GM18520 (cell line): Measurements from ENCODE around the gene NELL1.

ENCODE experiments used
- ATAC-seq: cut with Tn5 transposase; IDR thresholded peaks from one replicate; pipeline ENCODE4 v1.9.1; 2021; ENCODE audit not compliant: unreplicated experiment

The NELL1 gene

GRCh38 chr11:21301981-21302380 is 632.6 kb downstream of the NELL1 start:
- no peak for ATAC-seq

- ATAC-seq: no peak
Measured at GRCh38 chr11:21306739-21307358, 637.5 kb downstream of the NELL1 start.

- no peak for ATAC-seq
Measured at GRCh38 chr11:21307874-21308273, 638.5 kb downstream of the NELL1 start.

DNA sequence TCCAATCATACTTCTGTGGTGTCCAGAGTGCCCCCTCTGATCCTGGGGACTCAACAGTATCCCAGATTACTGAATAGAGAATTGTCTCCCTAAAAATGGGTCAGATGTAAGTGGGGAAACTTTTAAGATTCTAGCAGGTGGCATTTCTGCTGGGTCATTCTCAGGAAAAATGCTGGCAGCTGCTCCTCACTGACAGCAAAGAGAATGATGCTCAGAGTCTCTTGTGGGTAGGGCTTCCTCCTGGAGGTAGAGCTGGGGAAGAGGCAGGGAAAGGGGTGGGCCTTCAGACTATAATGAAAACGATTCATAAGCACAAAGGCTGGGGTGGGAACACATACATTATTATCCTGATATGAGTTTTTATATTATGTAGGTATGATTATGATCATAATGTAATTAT is 647.2 kb downstream of the NELL1 start:
- ATAC-seq: no peak

DNA sequence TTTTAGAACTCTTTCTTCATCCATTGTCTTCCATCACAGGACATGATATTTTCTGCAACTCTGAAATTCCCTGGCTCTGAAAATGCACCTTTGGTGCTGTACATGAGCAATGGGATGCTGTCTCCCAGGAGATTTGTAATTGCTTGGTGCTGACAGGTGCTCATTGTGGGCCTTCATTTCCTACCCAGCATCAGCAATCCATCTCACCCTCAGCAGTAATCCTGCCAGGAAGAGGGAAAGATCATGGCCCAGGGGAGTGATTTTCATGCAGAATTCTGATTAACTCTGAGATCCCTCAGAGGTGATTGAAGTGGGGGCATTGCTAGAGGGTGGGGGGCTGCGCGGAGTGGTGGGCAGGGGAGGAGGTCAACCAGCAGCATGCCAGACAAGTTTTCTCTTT is 651.7 kb downstream of the NELL1 start:
- ATAC-seq: no peak

- ATAC-seq: no peak
Measured at GRCh38 chr11:21321530-21321929, 652.1 kb downstream of the NELL1 start.

DNA sequence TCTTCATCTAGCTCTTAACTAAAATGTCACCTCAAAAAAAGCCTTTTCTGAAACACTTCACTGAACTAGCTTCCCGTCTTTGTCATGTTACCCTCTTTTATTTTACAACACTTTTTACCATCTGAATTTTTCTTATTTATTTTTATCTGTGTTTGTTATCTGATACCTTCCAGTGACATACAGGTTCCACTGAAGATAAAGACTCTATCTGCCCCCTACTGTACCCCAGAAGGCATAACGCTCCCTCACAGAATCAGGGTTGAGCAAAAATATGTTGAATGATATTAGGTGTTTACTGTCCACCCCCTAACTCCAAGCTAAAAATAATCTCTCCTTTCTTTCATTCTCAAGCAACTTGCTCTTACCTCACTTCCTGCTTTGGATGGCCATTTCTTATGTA is 654.2 kb downstream of the NELL1 start:
- no peak for ATAC-seq

- ATAC-seq: no peak
Measured at GRCh38 chr11:21343204-21343603, 673.8 kb downstream of the NELL1 start.

DNA sequence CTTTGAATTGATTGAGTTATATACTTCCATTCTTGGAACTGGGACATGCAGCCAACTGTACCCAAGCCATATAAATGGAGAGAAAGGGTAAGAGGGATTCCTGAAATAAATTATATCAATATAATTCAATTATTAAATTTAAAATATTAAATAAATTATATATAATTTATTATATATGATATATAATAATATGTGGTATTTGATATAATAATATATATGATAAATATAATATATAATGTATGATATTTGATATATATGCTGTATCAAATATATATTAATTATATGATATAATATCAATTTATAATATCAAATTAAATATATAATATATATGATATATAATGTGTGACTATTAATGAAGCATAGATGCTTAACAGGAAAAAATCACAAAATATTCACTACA is 677.0 kb downstream of the NELL1 start:
- ATAC-seq: no peak

- ATAC-seq: no peak
Measured at GRCh38 chr11:21350613-21351012, 681.2 kb downstream of the NELL1 start.

DNA sequence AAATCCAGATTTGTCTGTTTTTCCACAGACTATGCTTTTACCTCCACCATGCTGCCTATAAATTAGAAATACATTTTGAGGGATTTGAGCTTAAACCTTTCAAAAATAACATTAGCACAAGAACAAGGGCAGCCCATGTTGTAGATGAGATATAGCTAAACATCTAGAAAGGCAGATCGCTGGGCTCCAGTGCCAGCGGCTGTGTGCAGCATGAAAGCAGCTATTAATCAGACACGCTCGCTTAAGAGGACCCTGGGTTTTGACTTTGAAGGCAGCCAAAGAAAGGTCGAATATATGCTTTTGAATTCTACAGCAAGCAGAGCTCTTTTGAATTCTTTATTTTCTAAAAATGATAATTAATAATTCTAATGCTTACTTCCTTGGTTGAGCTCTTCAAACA is 684.0 kb downstream of the NELL1 start:
- ATAC-seq: no peak

DNA sequence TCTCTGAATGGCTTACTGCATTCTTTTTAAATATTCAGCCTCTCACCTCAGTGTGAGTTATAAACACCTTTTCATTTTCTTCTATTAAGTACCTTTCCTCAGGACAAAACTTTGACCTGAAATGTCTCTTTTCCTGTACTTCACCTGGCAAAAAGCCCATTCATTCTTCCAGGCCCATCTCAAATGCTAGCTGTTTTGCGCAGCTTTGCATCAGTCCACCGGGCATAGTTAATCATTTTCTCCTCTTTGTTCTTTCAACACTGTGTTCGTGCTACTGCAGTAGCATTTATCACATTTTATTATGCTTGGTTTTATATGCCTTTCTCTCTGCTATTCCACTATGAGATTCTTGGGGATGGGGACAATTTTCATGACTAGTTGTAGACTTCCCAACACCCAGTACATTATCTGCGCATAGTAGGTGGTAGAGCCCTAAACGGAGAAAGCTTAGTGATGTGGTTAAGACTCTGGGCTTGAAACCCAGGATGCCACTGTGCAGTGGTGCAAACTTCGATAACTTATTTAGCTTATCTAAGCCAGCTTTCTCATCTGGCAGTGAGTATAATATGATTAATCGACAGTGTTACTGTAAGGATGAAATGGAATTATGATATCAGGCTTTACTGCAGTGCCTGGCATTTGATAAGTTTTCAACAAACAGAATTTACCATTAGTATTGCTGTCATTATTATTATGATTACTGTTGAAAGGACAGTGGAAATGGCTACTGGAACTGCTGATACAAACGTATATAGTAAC is 695.7 kb downstream of the NELL1 start:
- ATAC-seq: no peak

GRCh38 chr11:21369947-21370346 is 700.6 kb downstream of the NELL1 start:
- ATAC-seq: no peak

- ATAC-seq: no peak
Measured at GRCh38 chr11:21371044-21371443, 701.7 kb downstream of the NELL1 start.

GRCh38 chr11:21372672-21373071 is 703.3 kb downstream of the NELL1 start:
- ATAC-seq: no peak

- no peak for ATAC-seq
Measured at GRCh38 chr11:21374376-21374775, 705.0 kb downstream of the NELL1 start.

GRCh38 chr11:21385669-21386440 is 716.5 kb downstream of the NELL1 start:
- no peak for ATAC-seq

GRCh38 chr11:21390430-21390829 is 721.0 kb downstream of the NELL1 start:
- no peak for ATAC-seq

DNA sequence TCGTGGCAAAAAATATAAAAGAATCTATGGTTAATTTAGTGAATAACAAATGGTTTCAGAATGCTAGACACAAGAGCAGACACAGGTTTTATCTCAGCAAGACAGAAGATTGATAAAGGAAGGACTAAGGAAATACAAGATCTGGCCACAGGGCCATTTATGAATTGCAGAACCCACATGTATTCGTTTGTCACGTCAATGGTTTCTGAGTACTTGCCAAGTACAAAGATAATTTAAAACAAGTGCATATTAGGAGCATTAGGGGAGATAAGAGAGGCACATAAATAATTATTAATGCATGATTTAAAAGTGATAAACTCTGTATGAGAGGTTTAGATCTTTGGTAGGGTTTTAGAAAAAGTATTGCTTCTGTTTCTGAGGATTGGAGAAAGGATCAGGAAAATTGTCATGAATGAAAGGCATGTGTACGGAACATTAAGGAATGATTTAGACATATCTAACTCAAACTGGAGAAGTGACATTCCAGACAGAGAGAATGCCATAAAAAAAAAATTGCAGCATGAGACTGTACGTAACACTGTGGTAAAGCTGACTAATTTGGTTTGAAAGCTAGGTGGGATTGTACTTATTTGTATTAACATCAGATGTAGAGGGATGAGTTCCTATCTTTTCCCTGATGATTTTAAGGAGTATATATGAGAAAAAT is 727.1 kb downstream of the NELL1 start:
- no peak for ATAC-seq

DNA sequence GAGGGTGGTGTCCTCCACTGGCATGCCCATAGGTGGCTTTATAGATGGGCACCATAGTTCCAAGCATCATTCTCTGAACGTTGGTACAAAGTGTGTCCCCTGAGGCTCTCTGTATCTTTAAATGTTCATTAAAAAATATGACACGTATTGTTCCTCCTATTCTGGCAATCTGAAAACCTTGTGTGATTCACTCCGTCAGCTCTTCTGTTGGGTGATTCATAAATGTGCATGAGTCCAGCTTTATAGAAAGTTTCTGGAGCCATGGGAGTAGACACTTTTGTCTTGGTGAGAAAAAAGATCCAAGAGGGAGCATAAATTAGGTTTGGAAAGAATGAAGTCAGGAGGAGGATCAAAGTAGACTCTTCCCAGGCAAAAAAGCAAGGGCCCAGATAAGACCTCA is 728.8 kb downstream of the NELL1 start:
- ATAC-seq: no peak

- ATAC-seq: no peak
Measured at GRCh38 chr11:21401496-21401895, 732.1 kb downstream of the NELL1 start.

DNA sequence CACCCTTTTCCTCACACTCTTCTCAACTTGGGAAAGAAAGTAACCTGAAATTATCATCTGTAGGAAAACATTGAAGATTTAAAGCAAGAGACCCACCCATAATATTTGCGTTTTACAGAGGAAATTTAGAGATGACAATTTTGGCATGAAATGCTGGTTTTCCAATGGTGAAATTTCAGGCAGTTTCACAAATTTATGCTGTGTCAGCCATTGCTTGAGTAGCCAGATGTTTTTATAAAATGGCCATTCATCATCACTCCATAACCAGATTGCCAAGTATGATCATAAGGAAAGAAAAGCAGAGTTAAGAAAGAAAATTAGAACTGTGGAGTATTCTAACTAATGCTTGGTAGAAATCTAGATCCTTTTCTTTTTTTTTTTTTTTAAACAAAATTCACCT is 732.9 kb downstream of the NELL1 start:
- ATAC-seq: no peak
